Measurements from ENCODE around the gene FGF18. TPM values are rescaled to one million over a fixed set of nuclear protein-coding genes. Genes with fewer than 3 reads are reported as not detected.

FGF18 gene
- total and polyA plus RNA-seq, 9 donors = 0.27 to 7.9 (median 0.53) TPM; not detected in 1

GRCh38 chr5:171488876-171489275, 69.4 kb downstream of the FGF18 start:
- 81 to 90% (median 88%) methylated on average over 13 of the region's 13 CpGs for WGBS, 3 donors
- H3K36me3 ChIP-seq = no peaks in the 10 kb centered on the region
- no peak for DNase-seq
- H3K4me1 ChIP-seq (ENCODE audit: insufficient read depth) = peaks cover 4% of the 10 kb centered on the region
- no peaks in the 10 kb centered on the region for H3K9me3 ChIP-seq
- H3K4me3 ChIP-seq = no peak overlapping the region
- no peak overlapping the region for H3K27ac ChIP-seq
- TF ChIP-seq CTCF (IDR thresholded peaks at IDR 0.05) (no peak), POLR2A (IDR thresholded peaks at IDR 0.05) (no peak), EP300 (IDR thresholded peaks at IDR 0.05) (no peak)
- intact Hi-C loops (cut with DNase I) = no loop called here
- no peaks in the 10 kb centered on the region for H3K27me3 ChIP-seq

- WGBS, 3 donors = 72 to 82% (median 73%) methylated on average over 10 of the region's 10 CpGs
- Histone ChIP-seq H3K36me3 (no peaks in the 10 kb centered on the region), H3K27me3 (no peaks in the 10 kb centered on the region), H3K9me3 (no peaks in the 10 kb centered on the region), H3K4me3 (no peak overlapping the region), H3K27ac (no peak overlapping the region), H3K4me1 (ENCODE audit: insufficient read depth) (peaks cover 18% of the 10 kb centered on the region)
- TF ChIP-seq CTCF (IDR thresholded peaks at IDR 0.05) = no peak
- no peak for TF ChIP-seq EP300 (IDR thresholded peaks at IDR 0.05)
- no peak for TF ChIP-seq POLR2A (IDR thresholded peaks at IDR 0.05)
- no peak for DNase-seq
- intact Hi-C loops (cut with DNase I) = no loop called here
Observed at GRCh38 chr5:171492781-171493180, 73.3 kb downstream of the FGF18 start.

- H3K9me3 ChIP-seq = no peaks in the 10 kb centered on the region
- no peaks in the 10 kb centered on the region for H3K36me3 ChIP-seq
- 73 to 79% (median 74%) methylated on average over 14 of the region's 14 CpGs for WGBS, 3 donors
- TF ChIP-seq EP300 (IDR thresholded peaks at IDR 0.05) (no peak), CTCF (IDR thresholded peaks at IDR 0.05) (no peak), POLR2A (IDR thresholded peaks at IDR 0.05) (no peak)
- no peak for DNase-seq
- no peak overlapping the region for H3K4me3 ChIP-seq
- intact Hi-C loops (cut with DNase I) = no loop called here
- H3K27ac ChIP-seq = peak overlapping the region in 1 of 2 donors; percentile 64
- no peaks in the 10 kb centered on the region for H3K27me3 ChIP-seq
- peaks cover 18% of the 10 kb centered on the region for H3K4me1 ChIP-seq (ENCODE audit: insufficient read depth)
Observed at GRCh38 chr5:171493646-171494393, 74.4 kb downstream of the FGF18 start.

GRCh38 chr5:171494452-171495121, 75.1 kb downstream of the FGF18 start:
- Histone ChIP-seq H3K4me3 (no peak overlapping the region), H3K27me3 (no peaks in the 10 kb centered on the region), H3K4me1 (ENCODE audit: insufficient read depth) (peaks cover 18% of the 10 kb centered on the region), H3K36me3 (no peaks in the 10 kb centered on the region), H3K27ac (peak overlapping the region; percentile 64 to 67), H3K9me3 (no peaks in the 10 kb centered on the region)
- intact Hi-C loops (cut with DNase I) = no loop called here
- 5 to 9% (median 6%) methylated on average over 17 of the region's 17 CpGs for WGBS, 3 donors
- DNase-seq = peak; percentile 76 to 84 (median 81)
- TF ChIP-seq CTCF (IDR thresholded peaks at IDR 0.05) (no peak), EP300 (IDR thresholded peaks at IDR 0.05) (no peak), POLR2A (IDR thresholded peaks at IDR 0.05) (no peak)
